A549 (cell line): ENCODE measurements around the gene ZNF662.

Experiments used
- CTCF ChIP-seq: fragments of >200 bp; sonication (Bioruptor Twin); formaldehyde crosslinking; IDR thresholded peaks from 3 replicates; pipeline ENCODE4 v1.5.1; 2016
- HDAC2 ChIP-seq: fragments of 200-600 bp; sonication (generic); IDR thresholded peaks from 2 replicates; pipeline ENCODE4 v1.6.1; 2016
- MAFK ChIP-seq: fragments of 450-650 bp; IDR thresholded peaks from 2 replicates; pipeline ENCODE4 v1.6.1; 2014; ENCODE audit not compliant: partially characterized antibody
- MAZ ChIP-seq: fragments of 150-350 bp; IDR thresholded peaks from 2 replicates; pipeline ENCODE4 v1.6.1; 2014; ENCODE audit warnings: antibody characterized with exemption, low read depth, low read length, borderline replicate concordance
- MYC ChIP-seq: IDR thresholded peaks from 2 replicates; pipeline ENCODE4 v1.6.1; 2012; ENCODE audit warnings: mild to moderate bottlenecking, inconsistent platforms, low read length, improper control_type of control experiment, borderline replicate concordance
- POLR2A ChIP-seq: IDR thresholded peaks from 2 replicates; pipeline ENCODE4 v1.6.1; 2012; ENCODE audit warnings: mild to moderate bottlenecking, low read length

GRCh38 chr3:42887084-42887483 lies 18.9 kb upstream of the ZNF662 start:
- TF ChIP-seq HDAC2 (no peak), CTCF (no peak), MAFK (no peak), POLR2A (no peak), MAZ (no peak), MYC (no peak)
